Kidney glomerular epithelial cell (primary cell): ENCODE results near the gene AP3B1.

ENCODE experiments used
- DNase-seq: peaks from one replicate; lab custom pipeline; 2025; lab: John Stamatoyannopoulos, UW

Gene AP3B1

GRCh38 chr5:78003450-78003849, 291.0 kb downstream of the AP3B1 start:
- DNase-seq = no peak

GRCh38 chr5:78002690-78003089, 291.8 kb downstream of the AP3B1 start:
- DNase-seq = no peak

- no peak for DNase-seq
Measured at GRCh38 chr5:78001197-78001596, 293.3 kb downstream of the AP3B1 start.

DNA sequence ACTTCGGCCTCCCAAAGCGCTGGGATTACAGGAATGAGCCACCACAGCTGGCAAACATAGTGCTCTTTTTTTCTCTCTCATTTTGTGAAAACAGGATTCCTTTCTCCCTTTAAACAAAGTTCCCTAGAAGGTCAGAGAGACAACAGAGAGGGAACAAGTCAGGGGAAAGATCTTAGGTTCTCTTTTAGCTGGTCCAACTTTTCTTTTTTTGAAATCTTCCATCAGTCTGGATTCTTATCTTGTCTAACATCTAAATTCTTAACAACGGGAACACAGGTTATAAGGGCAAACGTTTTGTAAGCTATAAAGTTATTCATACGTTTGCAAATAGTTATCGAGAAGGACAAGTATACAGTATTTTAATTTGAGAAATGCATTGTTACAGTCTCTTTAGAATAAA, 294.3 kb downstream of the AP3B1 start:
- no peak for DNase-seq

- DNase-seq = no peak
Measured at GRCh38 chr5:77999399-77999798, 295.1 kb downstream of the AP3B1 start.

GRCh38 chr5:77996943-77997342, 297.6 kb downstream of the AP3B1 start:
- DNase-seq = no peak

DNA sequence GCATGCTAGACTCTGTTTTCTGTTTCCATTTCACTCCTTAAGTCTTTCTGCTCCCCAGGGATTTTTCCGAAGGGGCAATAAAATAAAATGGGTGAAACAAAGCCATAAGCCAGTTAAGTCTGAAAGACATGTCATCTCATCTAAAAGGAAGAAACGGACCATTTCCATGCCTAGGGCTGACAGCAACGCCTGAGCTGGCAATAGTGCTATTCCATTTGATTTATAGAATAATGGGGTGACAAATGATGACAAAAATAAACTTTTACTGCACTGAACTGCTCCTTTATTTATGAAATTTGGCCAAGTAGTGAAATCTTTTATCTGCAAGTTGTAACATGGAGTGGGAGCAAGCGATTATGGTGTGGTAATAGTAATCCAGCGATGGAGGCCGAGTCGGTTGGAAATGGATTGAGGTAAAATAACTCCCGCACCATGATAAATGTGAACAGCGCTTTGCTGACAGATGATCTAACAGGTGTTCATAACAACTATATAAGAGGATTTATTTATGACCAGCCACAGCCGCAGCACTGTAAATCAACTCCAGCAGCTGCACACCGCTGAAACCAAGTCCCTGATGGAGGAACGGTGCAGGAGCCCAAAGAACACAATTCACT, 298.6 kb downstream of the AP3B1 start:
- no peak for DNase-seq

DNA sequence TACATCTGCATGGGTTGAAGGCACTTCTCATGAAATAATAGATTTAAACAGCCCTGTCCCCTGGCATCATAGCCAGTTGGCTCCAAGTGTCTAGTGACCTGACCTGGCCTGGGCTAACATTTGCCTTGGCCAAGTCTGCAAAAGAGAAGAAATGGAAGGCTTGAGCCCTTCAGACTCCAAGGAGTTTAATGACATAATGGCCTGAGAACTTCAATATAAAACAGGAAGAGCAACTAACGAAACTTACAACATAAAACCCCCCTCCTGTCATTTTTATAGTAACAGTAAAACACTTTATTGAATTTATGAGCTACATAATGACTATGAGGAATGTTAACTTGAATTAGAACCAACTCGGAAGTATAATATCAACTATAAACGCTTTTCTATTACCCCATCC, 299.6 kb downstream of the AP3B1 start:
- DNase-seq = no peak

GRCh38 chr5:77993855-77994318, 300.6 kb downstream of the AP3B1 start:
- DNase-seq = no peak

- no peak for DNase-seq
Measured at GRCh38 chr5:77993141-77993854, 301.2 kb downstream of the AP3B1 start.

DNA sequence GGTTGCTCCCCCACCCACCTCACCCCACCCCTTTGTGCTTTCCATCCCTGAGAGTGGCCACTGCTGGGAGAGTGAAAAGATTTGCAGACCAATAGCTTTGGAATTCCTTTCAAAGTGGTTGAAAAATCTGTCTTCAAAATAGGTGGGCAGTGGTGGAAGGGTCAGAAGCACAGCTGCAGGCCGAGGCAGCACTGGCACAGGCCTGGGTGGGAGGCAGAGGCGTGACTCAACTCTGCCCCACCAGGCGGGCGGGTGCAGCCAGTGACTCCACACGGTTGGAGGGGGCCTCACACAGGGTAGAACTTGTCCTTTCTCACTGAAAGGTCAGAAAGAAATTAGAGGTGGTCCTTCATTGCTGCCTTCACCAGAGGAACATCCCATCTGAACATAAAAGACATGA, 303.4 kb downstream of the AP3B1 start:
- no peak for DNase-seq

DNA sequence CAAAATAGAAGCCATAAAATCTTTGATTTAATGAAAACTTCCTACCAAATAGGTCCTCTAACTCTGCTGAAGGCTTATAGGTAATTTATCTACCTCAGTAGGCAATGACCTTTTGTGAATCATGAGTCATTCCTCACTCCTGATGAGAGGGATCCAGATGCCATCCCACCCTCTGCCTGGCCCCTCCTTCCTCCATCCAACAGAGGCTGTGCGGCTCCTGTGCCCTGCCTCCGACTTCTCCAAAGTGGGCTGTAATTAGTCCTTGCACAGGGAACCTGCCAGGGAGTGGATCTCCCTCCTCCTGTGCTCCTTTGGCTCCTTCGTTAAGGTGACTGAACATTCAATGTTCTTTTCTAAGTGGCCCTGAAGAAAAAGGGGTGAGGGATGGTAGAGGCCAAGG, 304.5 kb downstream of the AP3B1 start:
- DNase-seq = no peak

DNA sequence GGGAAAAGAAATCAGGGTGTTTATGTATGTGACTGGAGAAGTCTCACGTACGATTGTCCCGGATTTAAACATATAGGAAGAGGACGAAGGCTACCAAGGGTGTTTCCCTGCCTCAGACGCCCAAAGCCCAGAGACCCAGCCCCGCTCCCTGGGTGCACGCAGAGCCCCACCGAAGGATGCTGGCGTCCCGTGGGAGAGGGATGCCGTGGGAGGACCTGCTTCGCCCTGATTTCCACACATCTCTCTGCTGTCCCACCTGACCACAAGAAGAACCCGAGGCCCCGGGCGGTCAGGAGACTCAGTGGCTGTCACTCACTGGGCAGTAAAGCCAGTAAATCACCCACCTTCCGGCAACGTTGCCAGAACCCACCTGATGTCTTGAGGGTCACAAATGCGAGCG, 306.5 kb downstream of the AP3B1 start:
- no peak for DNase-seq

- DNase-seq = no peak
Measured at GRCh38 chr5:77987331-77987730, 307.2 kb downstream of the AP3B1 start.

DNA sequence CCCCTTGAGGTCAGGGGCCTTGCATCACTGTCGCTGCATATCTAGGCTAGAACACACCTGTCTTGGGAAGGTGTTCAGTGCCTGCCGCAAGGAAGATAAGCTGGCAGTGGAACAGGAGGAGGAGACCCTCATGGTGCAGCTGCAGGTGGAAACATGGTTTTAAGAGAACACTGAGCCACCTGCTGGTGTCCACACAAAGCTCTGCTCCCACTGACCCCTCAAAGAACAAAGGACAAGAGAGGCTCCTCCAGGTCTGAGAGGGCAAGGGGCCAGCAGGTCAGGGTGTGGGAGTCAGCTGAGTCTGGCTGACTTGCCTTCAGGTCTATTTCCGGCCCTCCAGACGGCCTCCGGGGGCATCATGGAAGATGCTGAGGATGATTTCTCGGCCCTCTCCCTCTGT, 308.2 kb downstream of the AP3B1 start:
- DNase-seq = no peak

- no peak for DNase-seq
Measured at GRCh38 chr5:77985247-77985646, 309.3 kb downstream of the AP3B1 start.

GRCh38 chr5:77984587-77984986, 309.9 kb downstream of the AP3B1 start:
- no peak for DNase-seq

GRCh38 chr5:77983482-77984199, 310.9 kb downstream of the AP3B1 start:
- no peak for DNase-seq

- DNase-seq = no peak
Measured at GRCh38 chr5:77981820-77982219, 312.7 kb downstream of the AP3B1 start.

DNA sequence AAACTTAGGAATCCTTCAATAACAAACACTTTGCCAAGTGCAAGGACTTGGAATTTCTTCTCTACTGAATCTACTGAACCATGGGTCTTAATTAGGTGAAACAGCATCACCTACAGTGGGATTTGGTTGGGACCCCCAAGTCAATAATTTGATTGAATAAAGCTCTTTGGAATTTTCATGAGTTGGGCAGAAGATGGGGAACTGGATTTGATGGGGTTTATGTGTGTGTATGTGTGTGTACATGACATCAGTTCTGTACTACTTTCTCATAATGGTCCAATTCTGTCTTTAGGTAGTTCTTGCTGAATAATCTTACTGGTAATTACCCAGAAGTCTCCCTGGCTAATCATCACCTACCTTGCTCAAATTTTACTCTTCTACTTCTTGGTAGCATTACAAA, 319.9 kb downstream of the AP3B1 start:
- DNase-seq = no peak

DNA sequence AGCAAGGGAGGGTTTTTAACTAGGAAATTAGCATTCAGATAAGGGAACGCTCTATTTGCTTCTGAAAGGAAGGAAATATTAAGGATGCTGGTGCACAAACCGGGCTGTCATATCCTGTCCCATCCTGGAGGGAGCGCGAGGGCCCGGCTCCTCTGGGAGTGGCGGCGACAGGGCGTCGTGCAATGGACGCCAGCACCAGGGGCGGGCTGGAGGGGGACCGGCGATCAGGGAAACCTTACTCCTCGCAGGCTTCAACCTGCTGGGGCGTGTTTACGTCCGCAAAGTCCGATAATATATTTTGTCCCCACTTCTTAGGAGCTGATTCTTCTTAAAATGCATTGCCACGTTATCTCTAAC, 321.3 kb downstream of the AP3B1 start:
- DNase-seq = no peak

GRCh38 chr5:77972469-77973252, 321.8 kb downstream of the AP3B1 start:
- DNase-seq = no peak
